Upper lobe of left lung (tissue), 4 donors: Measurements from ENCODE around the gene SLC22A17.

Source experiments
- CTCF ChIP-seq, 6 experiments: fragments of 450-650 bp in 4 of 6; fragments of 200-600 bp in 2 of 6; sonication (generic) in 2 of 6; IDR thresholded peaks; one replicate each; pipeline ENCODE4 v1.5.1; 2016 to 2019; ENCODE audit warnings: antibody characterized with exemption in 6 of 6
- POLR2A ChIP-seq, 4 donors: fragments of 450-650 bp; IDR thresholded peaks; one replicate each; pipeline ENCODE4 v1.5.1; 2016 to 2017; ENCODE audit warnings: antibody characterized with exemption in 4 of 4, mild to moderate bottlenecking in 2 of 4
- POLR2AphosphoS5 ChIP-seq, 2 donors: sonication (generic); formaldehyde crosslinking; IDR thresholded peaks; one replicate each; pipeline ENCODE4 v1.5.1; 2017; ENCODE audit warnings: antibody characterized with exemption in 2 of 2

- TF ChIP-seq POLR2A (IDR thresholded peaks at IDR 0.05) (peak in 3 of 4 donors; percentile 43 to 72 (median 60)), POLR2AphosphoS5 (IDR thresholded peaks at IDR 0.05) (peak; percentile 71), CTCF (IDR thresholded peaks at IDR 0.05) (peak in 1 of 6 experiments; percentile 10)
These were observed 31.8 kb downstream of the SLC22A17 start, which contains the start of gene PABPN1 for GRCh38 chr14:23320584-23321571.
